ENCODE results near the gene DEK. TPM values are rescaled to one million over a fixed set of nuclear protein-coding genes. Genes with fewer than 3 reads are reported as not detected.
"Not testable (repeated sequence)": the region's sequence is repeated elsewhere in the genome, so short reads cannot be mapped to it uniquely, and the experiment has no call there.

DEK gene
- total RNA-seq = 10 to 100 TPM; 52.7 to 56.7 TPM
- polyA plus RNA-seq (2013, experiment 1 of 2) = 111 TPM
- polyA plus RNA-seq (2013, experiment 2 of 2) = 103 TPM
- 155 to 668 (median 311) reads per million in 172 experiments for total RNA-seq

GRCh38 chr6:18264219-18264922 is at the start of gene DEK:
Gene DEK, minus strand, starts transcription at chr6:18264530. Its CDS starts 543 bp downstream, at chr6:18263987.
- H3K36me3 ChIP-seq (ENCODE audit: insufficient read depth, low read length) = no peaks in the 10 kb centered on the region
- DNase-seq = peak; percentile 69 to 91 (median 80)
- Mint-ChIP-seq H3K9me3 (no peaks in the 10 kb centered on the region), H3K27me3 (no peaks in the 10 kb centered on the region), H3K4me1 (ENCODE audit: low read depth) (peaks cover 53% of the 10 kb centered on the region), H3K27ac (peak within 1 kb of the TSS; percentile 98), H3K36me3 (ENCODE audit: low read depth) (peaks cover 43% of the 10 kb centered on the region), H3K4me3 (peak within 1 kb of the TSS; percentile 98)
- POLR2A ChIA-PET = interaction anchor here (0.7 to 2.4 kb wide), 4 partner anchors 9 to 123 kb away, joined by 3 to 10 read pairs (median 4); partner anchors contain the start of gene RNF144B
- CTCF ChIA-PET = no interaction called here
- ATAC-seq (ENCODE audit: poor library complexity) = peak; percentile 68
- intact Hi-C loops (cut with DNase I, micrococcal nuclease) = loop anchor here in 1 of 2 experiments (2.0 to 10.0 kb wide), 4 partner anchors 110 to 1948 kb away; partner anchors contain the start of genes ATXN1, KDM1B, MBOAT1 and TPMT
- peak within 1 kb of the TSS; percentile 85 to 91 for H3K27ac ChIP-seq (ENCODE audit: low read depth in 1 of 2, low read length in 2 of 2)
- H3K9me3 ChIP-seq (ENCODE audit: control insufficient read depth in 1 of 2, insufficient read depth in 1 of 2, low read length in 2 of 2) = peaks cover 0 to 5% of the 10 kb centered on the region in 2 experiments
- peak; percentile 63 for TF ChIP-seq CTCF (IDR thresholded peaks at IDR 0.05)
- H3K4me3 ChIP-seq (ENCODE audit: low read length) = peak within 1 kb of the TSS; percentile 91
- peaks cover 37% of the 10 kb centered on the region for H3K4me1 ChIP-seq (ENCODE audit: insufficient read depth, low read length)
- no peaks in the 10 kb centered on the region for H3K27me3 ChIP-seq (ENCODE audit: control insufficient read depth in 1 of 2, insufficient read depth in 2 of 2, low read length in 2 of 2)

- H3K9me3 Mint-ChIP-seq = no peaks in the 10 kb centered on the region
- H3K27ac ChIP-seq (ENCODE audit: low read depth in 1 of 2, low read length in 2 of 2) = no peak overlapping the region
- ATAC-seq (ENCODE audit: poor library complexity) (no peak), DNase-seq (no peak)
- no peaks in the 10 kb centered on the region for H3K9me3 ChIP-seq (ENCODE audit: control insufficient read depth in 1 of 2, insufficient read depth in 1 of 2, low read length in 2 of 2)
- peaks cover 23% of the 10 kb centered on the region for H3K27me3 Mint-ChIP-seq
- H3K36me3 Mint-ChIP-seq (ENCODE audit: low read depth) = no peaks in the 10 kb centered on the region
- H3K4me1 Mint-ChIP-seq (ENCODE audit: low read depth) = no peaks in the 10 kb centered on the region
- no peak overlapping the region for H3K4me3 Mint-ChIP-seq
- POLR2A ChIA-PET = no interaction called here
- no peaks in the 10 kb centered on the region for H3K4me1 ChIP-seq (ENCODE audit: insufficient read depth, low read length)
- intact Hi-C loops (cut with DNase I, micrococcal nuclease) = no loop called here
- H3K4me3 ChIP-seq (ENCODE audit: low read length) = no peak overlapping the region
- H3K36me3 ChIP-seq (ENCODE audit: insufficient read depth, low read length) = no peaks in the 10 kb centered on the region
- no peak overlapping the region for H3K27ac Mint-ChIP-seq
- H3K27me3 ChIP-seq (ENCODE audit: control insufficient read depth in 1 of 2, insufficient read depth in 2 of 2, low read length in 2 of 2) = peaks cover 0 to 5% of the 10 kb centered on the region in 2 experiments
- no peak for TF ChIP-seq CTCF (IDR thresholded peaks at IDR 0.05)
- CTCF ChIA-PET = no interaction called here
Observed at GRCh38 chr6:18312368-18312767, 48.0 kb upstream of the DEK start.

- POLR2A ChIA-PET; H3K4me3 Mint-ChIP-seq; H3K4me1 Mint-ChIP-seq (ENCODE audit: low read depth); H3K27ac Mint-ChIP-seq; H3K4me3 ChIP-seq (ENCODE audit: low read length); H3K27me3 ChIP-seq (ENCODE audit: control insufficient read depth in 1 of 2, insufficient read depth in 2 of 2, low read length in 2 of 2); H3K36me3 ChIP-seq (ENCODE audit: insufficient read depth, low read length); H3K9me3 Mint-ChIP-seq; CTCF ChIA-PET; ATAC-seq (ENCODE audit: poor library complexity); H3K9me3 ChIP-seq (ENCODE audit: control insufficient read depth in 1 of 2, insufficient read depth in 1 of 2, low read length in 2 of 2); H3K36me3 Mint-ChIP-seq (ENCODE audit: low read depth); intact Hi-C loops (cut with DNase I, micrococcal nuclease); H3K4me1 ChIP-seq (ENCODE audit: insufficient read depth, low read length); DNase-seq; H3K27ac ChIP-seq (ENCODE audit: low read depth in 1 of 2, low read length in 2 of 2): not testable (repeated sequence)
- H3K27me3 Mint-ChIP-seq = peaks cover 23% of the 10 kb centered on the region
Observed at GRCh38 chr6:18310010-18310409, 45.7 kb upstream of the DEK start.

Data from CD4-positive, alpha-beta T cell (primary cell).